ENCODE measurements around the gene MOB3C.

MOB3C gene

DNA sequence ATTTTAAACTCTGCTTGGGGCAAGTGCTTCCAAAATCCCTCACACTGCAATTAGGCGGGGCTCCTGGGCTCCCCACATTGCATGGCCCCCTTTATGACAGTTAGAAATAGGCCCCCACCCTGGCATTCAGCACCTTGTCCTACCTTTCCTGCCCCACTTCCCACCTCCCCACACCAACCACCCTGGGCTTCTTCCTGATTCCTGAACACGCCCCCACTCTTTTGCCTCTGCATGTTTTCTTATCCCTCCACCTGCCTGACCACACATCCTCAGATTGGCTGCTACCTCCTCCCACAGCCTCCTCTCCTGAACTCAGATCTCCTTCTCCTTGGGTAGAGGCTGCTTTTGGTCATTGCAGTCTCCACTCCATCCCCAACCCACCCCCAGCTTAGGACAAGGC lies 1.5 kb downstream of the MOB3C start:
- Histone ChIP-seq H2AFZ (ENCODE audit: low read length) (no peak overlapping the region), H3K79me2 (ENCODE audit: low read length) (peaks cover 10% of the 10 kb centered on the region), H3K9ac (ENCODE audit: low read length) (no peak overlapping the region), H3K4me1 (ENCODE audit: low read length) (peaks cover 34% of the 10 kb centered on the region), H3K27ac (ENCODE audit: low read length) (no peak overlapping the region), H3K4me3 (ENCODE audit: low read length) (no peak overlapping the region), H3K9me2 (replicated peaks; ENCODE audit: insufficient read depth, low read length) (no peaks in the 10 kb centered on the region), H3K36me3 (replicated peaks; ENCODE audit: insufficient read depth, low read length) (no peaks in the 10 kb centered on the region), H3K4me2 (ENCODE audit: low read depth, low read length) (peak overlapping the region; percentile 98), H3K9me3 (replicated peaks; ENCODE audit: insufficient read depth, low read length) (no peaks in the 10 kb centered on the region), H3K27me3 (replicated peaks; ENCODE audit: insufficient read depth, low read length) (no peaks in the 10 kb centered on the region), H3F3A (ENCODE audit: insufficient read depth, low read length) (peaks cover 3% of the 10 kb centered on the region; the same call in 1 of the 2 replicates), H4K20me1 (ENCODE audit: insufficient read depth, low read length) (no peaks in the 10 kb centered on the region)
- DNase-seq = no peak
- TF ChIP-seq, protein P1, sequence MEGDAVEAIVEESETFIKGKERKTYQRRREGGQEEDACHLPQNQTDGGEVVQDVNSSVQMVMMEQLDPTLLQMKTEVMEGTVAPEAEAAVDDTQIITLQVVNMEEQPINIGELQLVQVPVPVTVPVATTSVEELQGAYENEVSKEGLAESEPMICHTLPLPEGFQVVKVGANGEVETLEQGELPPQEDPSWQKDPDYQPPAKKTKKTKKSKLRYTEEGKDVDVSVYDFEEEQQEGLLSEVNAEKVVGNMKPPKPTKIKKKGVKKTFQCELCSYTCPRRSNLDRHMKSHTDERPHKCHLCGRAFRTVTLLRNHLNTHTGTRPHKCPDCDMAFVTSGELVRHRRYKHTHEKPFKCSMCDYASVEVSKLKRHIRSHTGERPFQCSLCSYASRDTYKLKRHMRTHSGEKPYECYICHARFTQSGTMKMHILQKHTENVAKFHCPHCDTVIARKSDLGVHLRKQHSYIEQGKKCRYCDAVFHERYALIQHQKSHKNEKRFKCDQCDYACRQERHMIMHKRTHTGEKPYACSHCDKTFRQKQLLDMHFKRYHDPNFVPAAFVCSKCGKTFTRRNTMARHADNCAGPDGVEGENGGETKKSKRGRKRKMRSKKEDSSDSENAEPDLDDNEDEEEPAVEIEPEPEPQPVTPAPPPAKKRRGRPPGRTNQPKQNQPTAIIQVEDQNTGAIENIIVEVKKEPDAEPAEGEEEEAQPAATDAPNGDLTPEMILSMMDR (IDR thresholded peaks at IDR 0.05; ENCODE audit: low read length) = no peak
- TF ChIP-seq EZH2 (optimal IDR thresholded peaks at IDR 0.05; ENCODE audit: low read depth, low read length) = no peak
- TF ChIP-seq EZH2phosphoT487 (IDR thresholded peaks at IDR 0.05; ENCODE audit: low read length) = no peak

DNA sequence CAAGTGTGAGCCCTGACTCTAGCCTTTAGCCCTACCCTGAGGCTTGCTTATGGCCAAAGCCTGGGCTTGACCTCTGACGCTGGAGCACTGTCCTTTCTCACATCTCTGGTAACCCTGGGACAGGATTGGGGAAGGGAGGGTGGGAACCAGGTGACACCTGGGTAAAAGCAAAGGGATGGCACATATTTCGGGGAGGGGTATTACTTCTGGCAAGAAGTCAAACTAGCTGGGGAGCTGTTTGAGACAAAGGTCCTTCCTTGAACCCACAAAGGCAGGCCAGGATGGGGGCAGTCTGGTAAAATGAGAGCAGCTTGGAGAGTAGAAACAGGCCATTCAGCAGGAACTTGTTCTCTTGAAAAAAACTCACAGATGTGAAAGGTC lies 2.0 kb downstream of the MOB3C start:
- Histone ChIP-seq H3F3A (ENCODE audit: insufficient read depth, low read length) (peaks cover 3% of the 10 kb centered on the region; the same call in 1 of the 2 replicates), H3K4me3 (ENCODE audit: low read length) (no peak overlapping the region), H2AFZ (ENCODE audit: low read length) (no peak overlapping the region), H3K4me1 (ENCODE audit: low read length) (peaks cover 31% of the 10 kb centered on the region), H3K27ac (ENCODE audit: low read length) (no peak overlapping the region), H3K9me3 (replicated peaks; ENCODE audit: insufficient read depth, low read length) (no peaks in the 10 kb centered on the region), H3K36me3 (replicated peaks; ENCODE audit: insufficient read depth, low read length) (no peaks in the 10 kb centered on the region), H3K4me2 (ENCODE audit: low read depth, low read length) (no peak overlapping the region), H3K9ac (ENCODE audit: low read length) (no peak overlapping the region), H3K27me3 (replicated peaks; ENCODE audit: insufficient read depth, low read length) (no peaks in the 10 kb centered on the region), H3K79me2 (ENCODE audit: low read length) (peaks cover 10% of the 10 kb centered on the region), H4K20me1 (ENCODE audit: insufficient read depth, low read length) (no peaks in the 10 kb centered on the region), H3K9me2 (replicated peaks; ENCODE audit: insufficient read depth, low read length) (no peaks in the 10 kb centered on the region)
- TF ChIP-seq EZH2 (optimal IDR thresholded peaks at IDR 0.05; ENCODE audit: low read depth, low read length) = no peak
- TF ChIP-seq, protein P1 (IDR thresholded peaks at IDR 0.05; ENCODE audit: low read length) = no peak
- no peak for TF ChIP-seq EZH2phosphoT487 (IDR thresholded peaks at IDR 0.05; ENCODE audit: low read length)
- DNase-seq = no peak

DNA sequence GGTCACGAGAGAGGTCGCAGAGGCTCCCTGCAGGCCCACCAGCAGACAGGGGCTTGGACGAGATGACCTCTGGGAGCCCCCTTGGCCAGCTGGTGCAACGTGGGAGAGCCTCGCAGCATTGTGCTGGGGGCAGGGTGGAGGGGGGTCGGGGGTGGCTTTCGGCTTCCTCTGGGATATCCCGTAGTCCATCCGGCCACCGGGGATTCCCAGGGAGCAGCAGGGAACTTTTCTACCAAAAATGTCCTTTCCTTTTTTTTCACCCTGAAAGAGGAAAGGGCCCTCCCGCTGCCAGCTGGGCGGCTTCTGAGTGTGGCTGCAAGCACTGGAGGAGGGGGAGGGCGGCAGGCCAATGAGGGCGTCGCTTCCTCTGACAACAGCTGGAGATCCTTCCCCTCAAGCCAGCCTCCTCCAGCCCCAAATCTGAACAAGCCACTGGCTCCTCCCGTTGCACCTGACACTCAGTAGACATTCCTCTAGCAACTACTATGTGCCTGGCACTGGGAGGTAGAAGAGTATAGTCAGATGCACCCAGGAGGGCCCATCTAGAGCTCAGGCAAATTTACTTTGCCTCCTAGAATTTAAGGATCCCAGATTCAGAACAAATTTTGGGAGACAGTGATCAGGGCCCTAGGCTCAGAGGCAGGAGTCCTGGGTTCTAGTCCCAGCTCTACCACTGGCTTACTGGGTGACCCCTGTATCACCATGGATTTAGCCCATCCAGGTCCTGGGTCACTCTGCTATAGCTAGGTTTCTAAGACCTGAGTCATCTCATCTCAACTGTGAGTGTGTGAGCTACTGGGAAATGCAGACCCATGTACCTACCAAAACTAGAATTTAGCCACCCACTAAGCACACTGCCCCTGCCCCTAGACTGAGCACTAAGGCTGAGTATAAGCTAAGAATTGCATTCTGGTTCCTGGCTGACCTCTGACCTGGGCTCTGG lies 2.7 kb downstream of the MOB3C start:
- peaks cover 10% of the 10 kb centered on the region for H3K79me2 ChIP-seq (ENCODE audit: low read length)
- no peaks in the 10 kb centered on the region for H3K9me3 ChIP-seq (replicated peaks; ENCODE audit: insufficient read depth, low read length)
- DNase-seq = no peak
- TF ChIP-seq EZH2phosphoT487 (IDR thresholded peaks at IDR 0.05; ENCODE audit: low read length) (no peak), EZH2 (optimal IDR thresholded peaks at IDR 0.05; ENCODE audit: low read depth, low read length) (no peak)
- TF ChIP-seq, protein P1 (IDR thresholded peaks at IDR 0.05; ENCODE audit: low read length) = no peak
- H3K4me2 ChIP-seq (ENCODE audit: low read depth, low read length) = no peak overlapping the region
- H3K9me2 ChIP-seq (replicated peaks; ENCODE audit: insufficient read depth, low read length) = no peaks in the 10 kb centered on the region
- H3F3A ChIP-seq (ENCODE audit: insufficient read depth, low read length) = peaks cover 3% of the 10 kb centered on the region; the same call in 1 of the 2 replicates
- peaks cover 24% of the 10 kb centered on the region for H3K4me1 ChIP-seq (ENCODE audit: low read length)
- no peaks in the 10 kb centered on the region for H4K20me1 ChIP-seq (ENCODE audit: insufficient read depth, low read length)
- H3K9ac ChIP-seq (ENCODE audit: low read length) = no peak overlapping the region
- no peak overlapping the region for H3K4me3 ChIP-seq (ENCODE audit: low read length)
- no peak overlapping the region for H3K27ac ChIP-seq (ENCODE audit: low read length)
- no peak overlapping the region for H2AFZ ChIP-seq (ENCODE audit: low read length)
- H3K36me3 ChIP-seq (replicated peaks; ENCODE audit: insufficient read depth, low read length) = no peaks in the 10 kb centered on the region
- H3K27me3 ChIP-seq (replicated peaks; ENCODE audit: insufficient read depth, low read length) = no peaks in the 10 kb centered on the region
